Smooth muscle cell (in vitro differentiated cells): Measurements from ENCODE around the gene AKAP14. TPM values are rescaled to one million over a fixed set of nuclear protein-coding genes. Genes with fewer than 3 reads are reported as not detected.

Experiments used
- DNase-seq: peaks from one replicate; lab custom pipeline; 2025; ENCODE audit not compliant: unreplicated experiment; lab: John Stamatoyannopoulos, UW
- H2AFZ ChIP-seq: fragments of 200-600 bp; sonication (generic); 2 replicates; pipeline ENCODE4 v1.6.0; 2016; ENCODE audit warnings: antibody characterized with exemption, low read depth, mild to moderate bottlenecking
- H3F3A ChIP-seq: fragments of 200-600 bp; sonication (generic); 2 replicates; pipeline ENCODE4 v1.6.0; 2017; ENCODE audit warnings: antibody characterized with exemption, low read depth
- H3K27ac ChIP-seq: fragments of 200-600 bp; sonication (generic); 2 replicates; pipeline ENCODE4 v1.5.1; 2016; ENCODE audit warnings: low read depth, mild to moderate bottlenecking
- H3K27me3 ChIP-seq: fragments of 200-600 bp; sonication (generic); 2 replicates; pipeline ENCODE4 v1.6.1; 2016; ENCODE audit warnings: low read depth, mild to moderate bottlenecking
- H3K36me3 ChIP-seq: fragments of 200-600 bp; sonication (generic); 2 replicates; pipeline ENCODE4 v1.5.1; 2016; ENCODE audit warnings: low read depth
- H3K4me1 ChIP-seq: fragments of 200-600 bp; sonication (generic); 2 replicates; pipeline ENCODE4 v1.5.1; 2016; ENCODE audit warnings: low read depth
- H3K4me2 ChIP-seq: fragments of 200-600 bp; sonication (generic); 2 replicates; pipeline ENCODE4 v1.6.0; 2016; ENCODE audit warnings: mild to moderate bottlenecking
- H3K4me3 ChIP-seq: fragments of 200-600 bp; sonication (generic); 2 replicates; pipeline ENCODE4 v1.5.1; 2016; ENCODE audit warnings: mild to moderate bottlenecking
- H3K79me2 ChIP-seq: fragments of 200-600 bp; sonication (generic); 2 replicates; pipeline ENCODE4 v1.6.0; 2016; ENCODE audit warnings: low read depth, mild to moderate bottlenecking
- H3K9ac ChIP-seq: fragments of 200-600 bp; sonication (generic); 2 replicates; pipeline ENCODE4 v1.6.0; 2016; ENCODE audit warnings: low read depth
- H3K9me3 ChIP-seq: fragments of 200-600 bp; sonication (generic); replicated peaks from 2 replicates; pipeline ENCODE4 v1.5.1; 2016; ENCODE audit warnings: low read depth
- H4K20me1 ChIP-seq: fragments of 200-600 bp; sonication (generic); 2 replicates; pipeline ENCODE4 v1.6.0; 2016; ENCODE audit warnings: low read depth
- CTCF ChIP-seq: fragments of 200-600 bp; sonication (generic); IDR thresholded peaks from 2 replicates; pipeline ENCODE4 v1.5.1; 2017; ENCODE audit warnings: borderline replicate concordance, mild to moderate bottlenecking, antibody characterized with exemption; ENCODE audit not compliant: insufficient read depth, poor library complexity, severe bottlenecking
- WGBS: methylation state at CpG from one replicate; pipeline ENCODE4 v1.1.7; 2016; ENCODE audit warnings: low lambda C conversion rate; 5-methylcytosine and 5-hydroxymethylcytosine counted together
- polyA plus RNA-seq: library from polyadenylated mRNA; unstranded; fragments of >200 nt; fragmentation: Nextera tagmentation; extraction: Ambion mirVana; gene quantifications from 2 replicates; pipeline ENCODE4 v1.2.1, GENCODE V29; 2016
- total RNA-seq: library from RNA; depleted of rRNA; stranded (reverse); fragments of >200 nt; gene quantifications from 2 replicates; pipeline ENCODE4 v1.2.3, GENCODE V29; 2014

The AKAP14 gene
- total and polyA plus RNA-seq, 2 experiments from 2014 or later, result 0.40 TPM; not detected in 1

GRCh38 chrX:119935215-119935874, 39.7 kb downstream of the AKAP14 start:
- no peak overlapping the region for H3K9ac ChIP-seq
- H2AFZ ChIP-seq, result no peak overlapping the region
- no peaks in the 10 kb centered on the region for H3K4me1 ChIP-seq
- no peaks in the 10 kb centered on the region for H4K20me1 ChIP-seq
- 88% methylated on average over 3 of the region's 3 CpGs for WGBS
- no peaks in the 10 kb centered on the region for H3F3A ChIP-seq
- H3K4me3 ChIP-seq, result no peak overlapping the region
- H3K27me3 ChIP-seq, result no peaks in the 10 kb centered on the region
- no peaks in the 10 kb centered on the region for H3K79me2 ChIP-seq
- no peak for DNase-seq
- H3K9me3 ChIP-seq, result no peaks in the 10 kb centered on the region
- no peak overlapping the region for H3K4me2 ChIP-seq
- no peaks in the 10 kb centered on the region for H3K36me3 ChIP-seq
- H3K27ac ChIP-seq, result no peak overlapping the region
- TF ChIP-seq CTCF, result no peak

GRCh38 chrX:119941336-119941735, 45.6 kb downstream of the AKAP14 start:
- no peak overlapping the region for H3K27ac ChIP-seq
- no peaks in the 10 kb centered on the region for H3K27me3 ChIP-seq
- H2AFZ ChIP-seq, result no peak overlapping the region
- H3K36me3 ChIP-seq, result no peaks in the 10 kb centered on the region
- DNase-seq, result no peak
- H3K4me3 ChIP-seq, result no peak overlapping the region
- H3F3A ChIP-seq, result no peaks in the 10 kb centered on the region
- H3K9ac ChIP-seq, result no peak overlapping the region
- no peaks in the 10 kb centered on the region for H4K20me1 ChIP-seq
- no peak for TF ChIP-seq CTCF
- H3K9me3 ChIP-seq, result no peaks in the 10 kb centered on the region
- no peak overlapping the region for H3K4me2 ChIP-seq
- peaks cover 12% of the 10 kb centered on the region for H3K79me2 ChIP-seq
- H3K4me1 ChIP-seq, result no peaks in the 10 kb centered on the region

GRCh38 chrX:119942173-119942819, 46.6 kb downstream of the AKAP14 start:
- Histone ChIP-seq H2AFZ (peak overlapping the region; percentile 99), H3K36me3 (no peaks in the 10 kb centered on the region), H3K27me3 (no peaks in the 10 kb centered on the region), H3K79me2 (peaks cover 12% of the 10 kb centered on the region), H3K4me2 (peak overlapping the region; percentile 85), H3K9me3 (no peaks in the 10 kb centered on the region), H3K4me1 (no peaks in the 10 kb centered on the region), H3K9ac (peak overlapping the region; percentile 91), H3K4me3 (peak overlapping the region; percentile 69), H3F3A (no peaks in the 10 kb centered on the region), H3K27ac (peak overlapping the region; percentile 95), H4K20me1 (no peaks in the 10 kb centered on the region)
- no peak for DNase-seq
- no peak for TF ChIP-seq CTCF
- WGBS, result 67% methylated on average over 13 of the region's 13 CpGs

GRCh38 chrX:119942831-119943184, 47.1 kb downstream of the AKAP14 start:
- Histone ChIP-seq H4K20me1 (no peaks in the 10 kb centered on the region), H3K4me2 (peak overlapping the region; percentile 85), H3K36me3 (no peaks in the 10 kb centered on the region), H3K79me2 (peaks cover 12% of the 10 kb centered on the region), H2AFZ (peak overlapping the region; percentile 99), H3K9ac (peak overlapping the region; percentile 91), H3K9me3 (no peaks in the 10 kb centered on the region), H3K4me3 (peak overlapping the region; percentile 69), H3F3A (no peaks in the 10 kb centered on the region), H3K27ac (peak overlapping the region; percentile 95), H3K4me1 (no peaks in the 10 kb centered on the region), H3K27me3 (no peaks in the 10 kb centered on the region)
- no peak for DNase-seq
- TF ChIP-seq CTCF, result no peak
- 54% methylated on average over 14 of the region's 14 CpGs for WGBS
